Head of caudate nucleus (tissue), 42 donors: ENCODE measurements around the gene UNC5C.

Experiments
- DNase-seq, 42 donors: peaks; one replicate each; pipeline versions ENCODE4 v3.0.0 to v3.0.0-alpha.2; 2020 to 2021; ENCODE audit warnings: mixed read lengths in 7 of 42
- intact Hi-C: fragments of 100-400 bp; cut with DNase I; formaldehyde crosslinking; loops from one replicate; pipeline ENCODE4 v1.15.0; 2022

The UNC5C gene

DNA sequence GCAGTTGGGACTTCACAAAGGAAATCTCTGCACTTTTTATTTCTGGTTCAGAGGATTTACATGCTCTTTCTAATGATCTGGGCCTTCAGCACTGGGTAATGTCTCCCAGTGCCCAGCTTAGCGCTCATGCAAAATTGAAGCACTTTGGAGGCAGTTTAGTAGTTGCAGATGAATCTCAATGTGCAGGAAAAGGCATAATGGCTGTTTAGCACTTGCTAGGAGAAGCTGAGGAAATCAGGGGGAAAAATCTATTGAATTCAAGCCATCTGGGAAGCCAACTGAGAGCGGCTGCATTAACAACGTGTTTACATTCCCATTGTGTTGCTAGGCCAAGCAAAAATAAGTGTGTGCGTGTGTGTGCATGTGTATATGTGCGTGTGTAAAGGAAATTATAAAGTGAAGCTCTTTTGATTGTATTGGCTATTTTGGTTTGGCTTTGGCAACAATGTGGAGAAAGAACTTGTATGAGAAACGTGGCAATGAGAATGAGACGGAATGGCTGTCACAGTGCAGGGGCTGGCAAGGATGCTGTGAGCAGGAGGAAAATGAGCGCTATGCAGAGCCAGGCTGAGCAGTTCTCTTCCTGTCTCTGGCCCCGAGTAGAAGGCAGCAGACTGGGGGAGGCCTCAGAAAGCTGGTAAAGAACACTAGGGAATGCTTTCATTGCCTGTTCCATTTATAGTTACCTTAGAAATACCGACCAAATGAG, 231.5 kb downstream of the UNC5C start:
- intact Hi-C loops, result no loop called here
- peak in 19 of 42 donors; percentile 20 to 63 (median 37) for DNase-seq

DNA sequence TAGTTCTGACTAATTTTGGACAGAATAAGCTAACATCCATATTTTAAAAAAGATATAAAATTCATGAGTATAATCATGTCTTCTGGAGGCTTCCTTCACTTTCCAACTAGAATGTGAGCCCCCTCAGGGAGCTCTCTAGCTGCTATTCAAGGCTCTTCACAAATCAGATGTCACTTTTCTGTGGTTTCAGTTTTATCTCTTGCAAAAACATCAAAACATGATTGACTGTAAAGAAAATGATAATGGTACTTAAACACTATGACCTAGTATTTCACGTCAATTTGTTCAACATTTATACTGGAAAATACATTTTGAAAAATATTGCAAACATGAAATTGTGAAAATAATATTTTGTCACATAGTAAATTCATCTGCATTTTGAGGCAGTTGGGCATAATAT, 234.2 kb downstream of the UNC5C start:
- DNase-seq, result no peak
- intact Hi-C loops, result no loop called here

DNA sequence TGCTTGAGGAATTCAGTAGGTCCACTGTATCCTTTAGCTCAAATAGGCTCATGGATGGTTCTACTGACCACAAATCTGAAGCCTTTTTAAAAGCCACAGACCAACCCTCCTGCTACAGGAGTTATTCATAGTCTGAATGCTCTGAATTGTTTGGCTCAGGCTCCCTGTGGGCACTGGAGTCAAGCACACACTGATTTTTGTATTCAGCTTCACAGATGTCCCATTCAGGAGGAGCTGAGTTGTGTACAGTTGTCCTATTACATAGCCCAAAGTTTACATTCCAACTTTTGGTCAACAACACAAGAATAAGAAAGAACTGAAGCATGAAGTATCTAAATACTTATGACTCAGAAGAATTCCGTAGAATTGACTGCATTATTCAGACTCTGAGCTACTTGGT, 243.9 kb downstream of the UNC5C start:
- peak in 23 of 42 donors; percentile 21 to 73 (median 39) for DNase-seq

GRCh38 chr4:95300304-95300703, 248.5 kb downstream of the UNC5C start:
- DNase-seq, result no peak
- intact Hi-C loops, result no loop called here

More for the DNA sequence above, 243.9 kb downstream of the UNC5C start:
- intact Hi-C loops, result no loop called here

GRCh38 chr4:95296052-95296451, 252.7 kb downstream of the UNC5C start:
- no peak for DNase-seq
- intact Hi-C loops, result no loop called here

GRCh38 chr4:95295157-95295556, 253.6 kb downstream of the UNC5C start:
- intact Hi-C loops, result no loop called here
- DNase-seq, result no peak

DNA sequence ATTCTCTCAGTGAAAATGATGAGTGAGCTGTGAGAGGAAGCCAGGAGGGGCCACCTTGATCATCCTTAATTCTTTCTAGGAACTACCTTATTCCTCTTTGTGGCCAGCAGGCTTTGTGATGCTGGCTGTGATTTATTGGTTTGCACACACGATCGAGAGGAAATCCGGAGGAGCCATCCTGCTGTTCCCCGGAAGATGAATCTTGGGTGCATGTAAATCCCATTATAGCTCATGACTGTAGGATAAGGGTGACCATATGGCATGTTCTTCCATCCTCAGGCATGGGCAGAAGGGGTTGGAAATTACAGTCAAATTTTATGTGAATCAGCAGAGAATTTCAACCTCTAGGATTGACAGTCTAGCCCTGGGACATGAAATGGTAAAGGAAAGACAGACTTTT, 254.5 kb downstream of the UNC5C start:
- intact Hi-C loops, result no loop called here
- no peak for DNase-seq

GRCh38 chr4:95293014-95293413, 255.8 kb downstream of the UNC5C start:
- DNase-seq, result no peak
- intact Hi-C loops, result no loop called here

DNA sequence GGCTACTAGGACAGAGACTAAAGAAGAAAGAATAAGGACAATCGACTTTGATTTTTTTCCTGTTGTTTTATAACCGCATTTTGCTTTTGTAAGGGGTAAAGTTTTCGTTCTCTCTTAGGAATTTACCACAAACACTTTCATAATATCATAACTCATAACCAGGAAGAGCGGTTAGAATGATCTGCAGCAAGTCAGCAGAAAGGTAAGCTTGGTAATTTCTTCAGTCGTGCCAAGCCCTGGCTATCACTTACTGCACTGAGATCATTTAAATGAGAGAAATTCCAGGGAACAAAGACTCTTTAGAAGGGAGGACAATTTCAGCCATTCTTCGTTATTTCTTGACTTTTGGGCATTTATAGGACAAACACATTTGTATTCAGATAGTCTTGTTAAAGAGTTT, 258.1 kb downstream of the UNC5C start:
- intact Hi-C loops, result no loop called here
- DNase-seq, result no peak

DNA sequence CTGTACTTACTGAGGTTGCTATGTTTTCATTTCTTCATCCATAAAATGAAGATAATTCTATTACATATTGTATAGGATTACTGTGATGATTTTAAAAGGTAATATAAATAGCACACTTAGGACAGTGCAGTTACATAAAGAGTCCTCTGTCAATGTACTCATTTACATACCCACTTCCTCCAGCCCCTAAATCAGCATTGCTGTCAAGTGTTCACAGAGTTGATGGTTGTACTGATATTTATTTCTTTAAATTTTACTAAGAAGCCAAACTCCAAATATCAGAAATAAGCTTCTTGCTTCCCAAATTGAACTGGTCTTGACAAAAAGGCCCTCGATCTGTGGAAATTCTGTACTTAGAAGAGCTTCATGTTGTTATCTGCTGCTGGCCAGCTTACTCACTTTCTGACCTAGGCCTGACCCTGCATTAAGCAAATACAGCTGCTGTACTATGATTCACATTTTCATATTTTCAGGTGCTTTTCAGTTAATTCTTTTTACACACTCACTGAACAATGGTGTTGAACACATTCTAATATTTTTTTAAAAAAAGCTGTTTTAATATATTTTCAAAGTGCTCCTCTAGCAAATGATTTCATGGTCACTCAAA, 259.6 kb downstream of the UNC5C start:
- no peak for DNase-seq
- intact Hi-C loops, result no loop called here

GRCh38 chr4:95288552-95288951, 260.2 kb downstream of the UNC5C start:
- intact Hi-C loops, result no loop called here
- no peak for DNase-seq

- no peak for DNase-seq
- intact Hi-C loops, result no loop called here
These were observed 263.0 kb downstream of the UNC5C start for GRCh38 chr4:95285797-95286196.

DNA sequence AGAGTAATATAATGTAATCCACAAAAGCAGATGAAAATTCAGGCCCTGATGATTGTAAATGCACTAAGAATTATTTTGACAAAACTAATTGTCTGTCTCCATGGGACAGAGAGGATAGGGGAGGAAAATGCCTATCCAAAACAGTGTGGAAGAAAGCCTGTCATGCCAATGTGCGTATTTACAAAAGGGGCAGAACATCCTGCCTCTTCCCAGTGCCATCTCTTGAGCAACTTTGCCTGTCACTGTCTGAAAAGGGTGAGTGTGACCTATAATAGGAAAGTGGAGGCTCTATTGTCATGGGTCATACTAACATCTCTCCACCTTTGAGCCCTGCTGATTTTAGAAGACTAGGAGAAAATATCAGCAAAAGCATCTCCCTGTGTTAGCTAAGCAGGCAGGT, 264.1 kb downstream of the UNC5C start:
- intact Hi-C loops, result no loop called here
- no peak for DNase-seq

GRCh38 chr4:95283320-95283719, 265.5 kb downstream of the UNC5C start:
- intact Hi-C loops, result no loop called here
- DNase-seq, result no peak

GRCh38 chr4:95272797-95273196, 276.0 kb downstream of the UNC5C start:
- peak in 1 of 42 donors; percentile 32 for DNase-seq
- intact Hi-C loops, result no loop called here

GRCh38 chr4:95272036-95272435, 276.7 kb downstream of the UNC5C start:
- intact Hi-C loops, result no loop called here
- no peak for DNase-seq

- DNase-seq, result no peak
- intact Hi-C loops, result no loop called here
These were observed 279.8 kb downstream of the UNC5C start for GRCh38 chr4:95268819-95269565.

DNA sequence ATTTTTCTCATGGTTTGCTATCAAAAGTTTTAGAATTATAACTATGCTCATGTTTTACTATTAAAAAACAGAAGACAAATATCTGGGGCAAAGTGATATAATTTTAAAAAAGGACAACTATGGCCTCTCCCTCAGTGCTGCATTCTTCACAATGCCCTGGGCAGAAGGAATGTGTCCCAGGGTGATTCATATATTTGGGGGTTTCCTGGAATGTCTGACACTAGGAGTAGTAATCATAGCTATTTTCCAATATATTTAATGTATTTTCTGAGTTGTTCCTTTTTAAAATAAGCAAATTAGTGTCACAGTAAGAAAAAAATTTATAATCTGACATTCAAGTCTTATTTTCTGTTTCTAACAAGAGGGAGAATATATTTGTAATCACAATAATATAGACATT, 281.7 kb downstream of the UNC5C start:
- intact Hi-C loops, result no loop called here
- DNase-seq, result no peak

- DNase-seq, result no peak
- intact Hi-C loops, result no loop called here
These were observed 282.7 kb downstream of the UNC5C start for GRCh38 chr4:95265814-95266740.
